HEK293T (cell line): ENCODE results near the gene SLC25A11.

Experiments used
- CTBP1 ChIP-seq: fragments of 450-650 bp; IDR thresholded peaks from 2 replicates; pipeline ENCODE4 v1.6.1; 2016; ENCODE audit warnings: borderline replicate concordance
- ELF4 ChIP-seq: fragments of 450-650 bp; IDR thresholded peaks from 2 replicates; pipeline ENCODE4 v1.6.1; 2017; ENCODE audit warnings: antibody characterized with exemption
- SP1 ChIP-seq: fragments of 450-650 bp; IDR thresholded peaks from 2 replicates; pipeline ENCODE4 v1.6.1; 2017
- SUZ12 ChIP-seq: fragments of 450-650 bp; IDR thresholded peaks from 2 replicates; pipeline ENCODE4 v1.6.1; 2016; ENCODE audit warnings: mild to moderate bottlenecking

DNA sequence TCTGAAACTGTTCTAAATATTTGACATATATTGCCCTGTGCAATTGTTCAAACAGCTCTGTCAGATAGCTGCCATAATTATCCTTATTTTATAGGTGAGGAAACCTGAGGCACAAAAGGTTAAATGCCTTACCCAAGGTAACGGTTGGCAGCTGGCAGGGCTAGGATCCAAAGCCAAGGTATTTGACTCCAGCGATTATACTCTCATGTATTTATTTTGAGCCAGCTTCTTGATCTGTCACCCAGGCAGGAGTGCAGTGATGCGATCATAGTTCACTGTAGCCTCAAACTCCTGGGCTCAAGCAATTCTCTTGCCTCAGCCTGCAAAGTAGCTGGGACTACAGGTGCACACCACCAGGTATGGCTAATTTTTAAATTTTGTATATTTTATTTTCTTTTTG lies 18.3 kb upstream of the SLC25A11 start:
- no peak for TF ChIP-seq ELF4
- no peak for TF ChIP-seq CTBP1
- TF ChIP-seq SUZ12, result no peak
- no peak for TF ChIP-seq SP1
